EH (cell line): ENCODE results near the gene NPPA.
"Not testable (repeated sequence)": the region's sequence is repeated elsewhere in the genome, so short reads cannot be mapped to it uniquely, and the experiment has no call there.

ENCODE experiments used
- DNase-seq: peaks from one replicate; pipeline ENCODE4 v3.0.0-alpha.2; 2015; ENCODE audit warnings: low read depth

NPPA gene

GRCh38 chr1:11807133-11807532 is 40.5 kb downstream of the NPPA start:
- no peak for DNase-seq

- DNase-seq, result peak; percentile 46
Observed at GRCh38 chr1:11806307-11806936, 41.2 kb downstream of the NPPA start.

- peak; percentile 99 for DNase-seq
Observed at GRCh38 chr1:11805422-11806306, 41.9 kb downstream of the NPPA start, which contains the start of the genes CLCN6 and MTHFR. Gene CLCN6, plus strand, starts transcription at chr1:11806191. Its CDS starts 72 bp downstream, at chr1:11806263. Gene MTHFR, minus strand, starts transcription at chr1:11805964. Its CDS starts 2,848 bp downstream, at chr1:11803116.

- peak; percentile 43 for DNase-seq
Observed at GRCh38 chr1:11804666-11805421, 42.7 kb downstream of the NPPA start.

GRCh38 chr1:11803924-11804665 is 43.5 kb downstream of the NPPA start:
- not testable (repeated sequence) for DNase-seq

GRCh38 chr1:11802973-11803885 is 44.4 kb downstream of the NPPA start:
- DNase-seq, result peak; percentile 98

GRCh38 chr1:11802616-11802972 is 45.0 kb downstream of the NPPA start:
- DNase-seq, result peak; percentile 41

- no peak for DNase-seq
Observed at GRCh38 chr1:11800756-11801433, 46.7 kb downstream of the NPPA start.

GRCh38 chr1:11800391-11800755 is 47.2 kb downstream of the NPPA start:
- DNase-seq, result no peak

GRCh38 chr1:11799896-11800295 is 47.7 kb downstream of the NPPA start:
- DNase-seq, result no peak

- DNase-seq, result no peak
Observed at GRCh38 chr1:11799099-11799498, 48.5 kb downstream of the NPPA start.

- no peak for DNase-seq
Observed at GRCh38 chr1:11797525-11798216, 49.9 kb downstream of the NPPA start.

- peak; percentile 42 for DNase-seq
Observed at GRCh38 chr1:11796036-11796828, 51.4 kb downstream of the NPPA start.
